A673 (cell line): ENCODE data around the gene OR5K3. TPM values are rescaled to one million over a fixed set of nuclear protein-coding genes. Genes with fewer than 3 reads are reported as not detected.

ENCODE experiments used
- BruUV-seq: library from RNA; stranded (reverse); fragments of 400-500 nt; replicated peaks from 2 replicates; lab custom pipeline; 2021; lab: Mats Ljungman, UMichigan
- CTCF ChIA-PET: fragments of 300-600 bp; sonication (Branson Sonifier 250); formaldehyde crosslinking; loops from one replicate; lab custom pipeline; 2022; ENCODE audit warnings: antibody characterized with exemption; lab: Charles Lee
- POLR2A ChIA-PET: fragments of 300-600 bp; sonication (Branson Sonifier 250); formaldehyde crosslinking; loops from one replicate; lab custom pipeline; 2022; ENCODE audit warnings: antibody characterized with exemption; ENCODE audit not compliant: low non-redundant PET; lab: Charles Lee
- DNase-seq: peaks from one replicate; pipeline ENCODE4 v3.0.0-alpha.2; 2015; ENCODE audit warnings: low spot score
- H3K27ac ChIP-seq: fragments of 200-600 bp; sonication (generic); 2 replicates; pipeline ENCODE4 v1.5.1; 2016; ENCODE audit warnings: mixed run types, low read depth, mild to moderate bottlenecking, mixed read lengths, antibody characterized with exemption, low read length; ENCODE audit not compliant: poor library complexity, severe bottlenecking
- H3K27me3 ChIP-seq: fragments of 200-600 bp; sonication (generic); replicated peaks from 2 replicates; pipeline ENCODE4 v1.6.1; 2017; ENCODE audit warnings: mixed run types, low read depth, mild to moderate bottlenecking, mixed read lengths, antibody characterized with exemption, low read length; ENCODE audit not compliant: insufficient read depth, poor library complexity
- H3K36me3 ChIP-seq: fragments of 200-600 bp; sonication (generic); 2 replicates; pipeline ENCODE4 v1.6.1; 2016; ENCODE audit warnings: mixed run types, mild to moderate bottlenecking, mixed read lengths, antibody characterized with exemption, low read length; ENCODE audit not compliant: insufficient read depth, poor library complexity, severe bottlenecking
- H3K4me1 ChIP-seq: fragments of 200-600 bp; sonication (generic); 2 replicates; pipeline ENCODE4 v1.6.1; 2017; ENCODE audit warnings: mixed run types, mild to moderate bottlenecking, mixed read lengths, antibody characterized with exemption, low read length; ENCODE audit not compliant: insufficient read depth, poor library complexity, severe bottlenecking
- H3K4me3 ChIP-seq: fragments of 200-600 bp; sonication (generic); 2 replicates; pipeline ENCODE4 v1.5.1; 2016; ENCODE audit warnings: low read depth, mixed run types, mild to moderate bottlenecking, mixed read lengths, low read length; ENCODE audit not compliant: poor library complexity, severe bottlenecking
- H3K9me3 ChIP-seq: fragments of 200-600 bp; sonication (generic); 2 replicates; pipeline ENCODE4 v1.6.1; 2016; ENCODE audit warnings: mixed run types, low read depth, mild to moderate bottlenecking, mixed read lengths, antibody characterized with exemption, low read length; ENCODE audit not compliant: poor library complexity, severe bottlenecking
- CTCF ChIP-seq: fragments of 300-800, 200-600 bp; sonication (generic); conservative IDR thresholded peaks from 2 replicates; pipeline ENCODE4 v1.5.1; 2017; ENCODE audit warnings: low read depth, mild to moderate bottlenecking, antibody characterized with exemption, low read length, moderate library complexity, mixed read lengths
- EZH2 ChIP-seq: fragments of 200-600 bp; sonication (generic); IDR thresholded peaks from 2 replicates; pipeline ENCODE4 v1.6.1; 2017; ENCODE audit warnings: borderline replicate concordance, low read depth, mild to moderate bottlenecking, mixed read lengths, antibody characterized with exemption, low read length; ENCODE audit not compliant: poor library complexity, severe bottlenecking
- intact Hi-C: fragments of 100-400 bp; cut with micrococcal nuclease; formaldehyde crosslinking; loops from one replicate; pipeline ENCODE4 v1.10.0; 2022; ENCODE audit not compliant: unreplicated experiment
- total RNA-seq: library from RNA; stranded (reverse); gene quantifications from 2 replicates; pipeline ENCODE4 v1.2.3, GENCODE V29; 2021

Gene OR5K3
- total RNA-seq, 1 experiment from 2014 or later = not detected

GRCh38 chr3:98367464-98368246 is 22.8 kb upstream of the OR5K3 start:
- Histone ChIP-seq H3K9me3 (no peaks in the 10 kb centered on the region), H3K4me1 (no peaks in the 10 kb centered on the region), H3K36me3 (no peaks in the 10 kb centered on the region), H3K4me3 (no peak overlapping the region), H3K27ac (no peak overlapping the region), H3K27me3 (no peaks in the 10 kb centered on the region)
- no TSS peak for BruUV-seq
- DNase-seq = no peak
- TF ChIP-seq EZH2 (no peak), CTCF (no peak)
- CTCF ChIA-PET = no interaction called here
- intact Hi-C loops = no loop called here
- POLR2A ChIA-PET = interaction anchor here (0.6 kb wide), 1 partner anchor 279 kb away, joined by 8 read pairs; no protein-coding TSS in a partner anchor

GRCh38 chr3:98371186-98371585 is 19.3 kb upstream of the OR5K3 start:
- Histone ChIP-seq H3K4me3 (no peak overlapping the region), H3K4me1 (no peaks in the 10 kb centered on the region), H3K27ac (no peak overlapping the region), H3K36me3 (no peaks in the 10 kb centered on the region), H3K9me3 (no peaks in the 10 kb centered on the region), H3K27me3 (no peaks in the 10 kb centered on the region)
- intact Hi-C loops = no loop called here
- no peak for DNase-seq
- TF ChIP-seq EZH2 (no peak), CTCF (no peak)
- ChIA-PET POLR2A (no interaction called here), CTCF (no interaction called here)
- BruUV-seq = no TSS peak

DNA sequence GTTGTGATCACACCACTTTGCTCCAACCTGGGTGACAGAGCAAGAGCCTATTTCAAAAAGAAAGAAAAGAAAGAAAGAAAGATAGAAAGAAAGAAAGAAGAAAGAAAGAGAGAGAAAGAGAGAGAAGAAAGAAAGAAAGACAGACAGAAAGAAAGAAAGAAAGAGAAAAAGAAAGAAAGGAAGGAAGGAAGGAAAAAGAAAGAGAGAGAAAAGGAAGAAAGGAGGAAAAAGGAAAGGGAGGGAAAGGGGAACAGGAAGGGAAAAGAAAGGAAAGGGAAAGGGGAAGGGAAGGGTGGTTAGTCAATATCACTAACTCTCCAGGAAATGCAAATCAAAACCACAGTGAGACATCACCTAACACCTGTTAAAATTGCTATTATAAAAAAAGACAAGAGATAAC is 18.6 kb upstream of the OR5K3 start:
- Histone ChIP-seq H3K36me3 (no peaks in the 10 kb centered on the region), H3K27ac (no peak overlapping the region), H3K27me3 (no peaks in the 10 kb centered on the region), H3K9me3 (no peaks in the 10 kb centered on the region), H3K4me3 (no peak overlapping the region), H3K4me1 (no peaks in the 10 kb centered on the region)
- ChIA-PET CTCF (no interaction called here), POLR2A (no interaction called here)
- TF ChIP-seq CTCF (no peak), EZH2 (no peak)
- BruUV-seq = no TSS peak
- intact Hi-C loops = no loop called here
- no peak for DNase-seq
